CD14-positive monocyte (primary cell): Measurements from ENCODE around the gene RMND5B. TPM values are rescaled to one million over a fixed set of nuclear protein-coding genes. Genes with fewer than 3 reads are reported as not detected.
A peak's percentile ranks its signal among the peaks of the same experiment; 100 is the strongest.

ENCODE experiments used
- DNase-seq, 3 donors: peaks; one replicate each; pipeline ENCODE4 v3.0.0-alpha.2; 2011 to 2022
- H2AFZ ChIP-seq: 2 replicates; pipeline ENCODE4 v1.6.0; 2012; ENCODE audit warnings: mild to moderate bottlenecking, low read depth, low read length, inconsistent platforms; ENCODE audit not compliant: insufficient read depth, poor library complexity, severe bottlenecking
- H3K27ac ChIP-seq, 2 donors: 1 replicate in 1 of 2; 2 replicates in 1 of 2; pipeline ENCODE4 v1.5.1; 2012 to 2013; ENCODE audit warnings: low read length in 2 of 2, control low read depth in 1 of 2, inconsistent platforms in 1 of 2, low read depth in 1 of 2, mild to moderate bottlenecking in 1 of 2
- H3K27me3 ChIP-seq, 2 donors: one replicate each; pipeline versions ENCODE4 v1.6.0 to v1.6.1; 2011 to 2013; ENCODE audit warnings: low read length in 2 of 2; ENCODE audit not compliant: control insufficient read depth in 2 of 2, insufficient read depth in 2 of 2
- H3K36me3 ChIP-seq, 2 donors: replicated peaks in 1 of 2; 1 replicate in 1 of 2; 2 replicates in 1 of 2; pipeline versions ENCODE4 v1.5.1 to v1.6.1; 2012 to 2013; ENCODE audit warnings: low read length in 2 of 2, control low read depth in 1 of 2, inconsistent platforms in 1 of 2, mild to moderate bottlenecking in 1 of 2; ENCODE audit not compliant: insufficient read depth in 2 of 2, control insufficient read depth in 1 of 2
- H3K4me1 ChIP-seq, 2 donors: 1 replicate in 1 of 2; 2 replicates in 1 of 2; pipeline versions ENCODE4 v1.5.1 to v1.6.1; 2012 to 2013; ENCODE audit warnings: low read length in 2 of 2, control low read depth in 1 of 2, inconsistent platforms in 1 of 2, mild to moderate bottlenecking in 1 of 2, moderate library complexity in 1 of 2; ENCODE audit not compliant: insufficient read depth in 2 of 2, control insufficient read depth in 1 of 2
- H3K4me2 ChIP-seq: replicated peaks from 2 replicates; pipeline ENCODE3; 2012; ENCODE audit warnings: low read length, moderate library complexity, mild to moderate bottlenecking; ENCODE audit not compliant: poor library complexity, severe bottlenecking; ENCODE audit errors: extremely low read depth
- H3K4me3 ChIP-seq, 3 experiments: fragments of 200-600 bp in 1 of 3; sonication (generic) in 1 of 3; replicated peaks in 1 of 3; 1 replicate in 2 of 3; 2 replicates in 1 of 3; pipeline ENCODE4 v1.5.1; 2011 to 2013; ENCODE audit warnings: low read length in 3 of 3, mild to moderate bottlenecking in 3 of 3, control low read depth in 2 of 3, low read depth in 2 of 3, inconsistent platforms in 1 of 3, moderate library complexity in 1 of 3
- H3K79me2 ChIP-seq: 2 replicates; pipeline ENCODE4 v1.6.0; 2012; ENCODE audit warnings: mild to moderate bottlenecking, control low read depth, inconsistent platforms, low read length, moderate library complexity; ENCODE audit not compliant: insufficient read depth
- H3K9ac ChIP-seq: 2 replicates; pipeline ENCODE4 v1.6.0; 2017; ENCODE audit warnings: low read length, mild to moderate bottlenecking; ENCODE audit not compliant: insufficient read depth, poor library complexity, severe bottlenecking
- H3K9me3 ChIP-seq, 2 donors: replicated peaks in 1 of 2; 1 replicate in 1 of 2; 2 replicates in 1 of 2; pipeline versions ENCODE4 v1.5.1 to v1.6.1; 2012 to 2013; ENCODE audit warnings: low read length in 2 of 2, control low read depth in 1 of 2; ENCODE audit not compliant: control insufficient read depth in 1 of 2, insufficient read depth in 1 of 2
- H4K20me1 ChIP-seq: 2 replicates; pipeline ENCODE4 v1.6.0; 2012; ENCODE audit warnings: mild to moderate bottlenecking, low read length, control low read depth, moderate library complexity; ENCODE audit not compliant: insufficient read depth
- H3K27ac Mint-ChIP-seq, 7 donors: one replicate each; pipeline ENCODE4 v1.8.0; 2020; ENCODE audit warnings: mild to moderate bottlenecking in 7 of 7, mixed read lengths in 7 of 7, moderate library complexity in 6 of 7, inconsistent platforms in 2 of 7
- H3K27me3 Mint-ChIP-seq, 3 donors: one replicate each; pipeline ENCODE4 v1.8.0; 2021 to 2022; ENCODE audit warnings: low read depth in 3 of 3, mild to moderate bottlenecking in 3 of 3, mixed read lengths in 3 of 3, moderate library complexity in 3 of 3, inconsistent platforms in 1 of 3
- H3K36me3 Mint-ChIP-seq, 2 donors: one replicate each; pipeline ENCODE4 v1.8.0; 2020; ENCODE audit warnings: mixed read lengths in 2 of 2, inconsistent platforms in 1 of 2, mild to moderate bottlenecking in 1 of 2
- H3K4me1 Mint-ChIP-seq: one replicate; pipeline ENCODE4 v1.8.0; 2020; ENCODE audit warnings: mild to moderate bottlenecking, mixed read lengths
- H3K4me3 Mint-ChIP-seq, 2 donors: one replicate each; pipeline ENCODE4 v1.8.0; 2020; ENCODE audit warnings: mild to moderate bottlenecking in 2 of 2, mixed read lengths in 2 of 2, moderate library complexity in 1 of 2
- H3K9me3 Mint-ChIP-seq, 7 donors: one replicate each; pipeline ENCODE4 v1.8.0; 2020 to 2022; ENCODE audit warnings: mixed read lengths in 7 of 7, mild to moderate bottlenecking in 6 of 7, moderate library complexity in 6 of 7, inconsistent platforms in 2 of 7
- CTCF ChIP-seq: fragments of 200-600 bp; IDR thresholded peaks from one replicate; pipeline ENCODE4 v1.8.0; 2022; ENCODE audit warnings: antibody characterized with exemption, mild to moderate bottlenecking
- WGBS: methylation state at CpG from one replicate; pipeline ENCODE4 v1.1.5; 2013; ENCODE audit warnings: missing lambda C conversion rate; ENCODE audit not compliant: insufficient coverage; 5-methylcytosine and 5-hydroxymethylcytosine counted together
- intact Hi-C, 2 donors: fragments of 100-400 bp; cut with micrococcal nuclease; formaldehyde crosslinking; loops; one replicate each; pipeline versions ENCODE4 v1.15.0 to v1.15.1; 2023
- polyA plus RNA-seq, 3 donors: library from polyadenylated mRNA; depleted of rRNA in 1 of 3; unstranded in 2 of 3; stranded (reverse) in 1 of 3; fragments of 300-500 nt in 2 of 3; fragments of >200 nt in 1 of 3; fragmentation: Illumina TruSeq in 2 of 3; gene quantifications; 1 replicate in 2 of 3; 2 replicates in 1 of 3; pipeline ENCODE4 v1.2.3, GENCODE V29; 2012 to 2021

Gene RMND5B
- polyA plus RNA-seq, 3 donors = 20.9 to 27.4 (median 23.9) TPM

GRCh38 chr5:178122346-178122745, 8.5 kb upstream of the RMND5B start:
- Histone ChIP-seq H3K4me3 (no peak overlapping the region), H2AFZ (no peak overlapping the region), H3K4me2 (no peak overlapping the region), H3K9ac (no peak overlapping the region), H3K4me1 (no peaks in the 10 kb centered on the region), H3K27me3 (peaks cover 0 to 21% of the 10 kb centered on the region in 2 donors), H4K20me1 (no peaks in the 10 kb centered on the region), H3K27ac (no peak overlapping the region), H3K79me2 (no peaks in the 10 kb centered on the region), H3K9me3 (no peaks in the 10 kb centered on the region), H3K36me3 (no peaks in the 10 kb centered on the region)
- Mint-ChIP-seq H3K4me1 (peaks cover 8% of the 10 kb centered on the region), H3K36me3 (no peaks in the 10 kb centered on the region), H3K9me3 (peaks cover 0 to 2% (median 0%) of the 10 kb centered on the region in 7 donors), H3K27me3 (peaks cover 18 to 38% (median 20%) of the 10 kb centered on the region in 3 donors), H3K27ac (no peak overlapping the region), H3K4me3 (no peak overlapping the region)
- no peak for TF ChIP-seq CTCF
- no peak for DNase-seq
- intact Hi-C loops = no loop called here
- WGBS = 100% methylated on average over 3 of the region's 5 CpGs

- Mint-ChIP-seq H3K4me3 (no peak overlapping the region), H3K4me1 (peaks cover 8% of the 10 kb centered on the region), H3K36me3 (no peaks in the 10 kb centered on the region), H3K9me3 (peaks cover 0 to 2% (median 0%) of the 10 kb centered on the region in 7 donors), H3K27me3 (peaks cover 12 to 34% (median 12%) of the 10 kb centered on the region in 3 donors), H3K27ac (peak overlapping the region in 1 of 7 donors; percentile 33)
- Histone ChIP-seq H3K27ac (no peak overlapping the region), H3K79me2 (no peaks in the 10 kb centered on the region), H4K20me1 (no peaks in the 10 kb centered on the region), H3K9me3 (no peaks in the 10 kb centered on the region), H2AFZ (no peak overlapping the region), H3K9ac (no peak overlapping the region), H3K4me1 (no peaks in the 10 kb centered on the region), H3K4me2 (no peak overlapping the region), H3K27me3 (peaks cover 0 to 15% of the 10 kb centered on the region in 2 donors), H3K4me3 (no peak overlapping the region), H3K36me3 (no peaks in the 10 kb centered on the region)
- DNase-seq = no peak
- TF ChIP-seq CTCF = no peak
- intact Hi-C loops = no loop called here
- 94% methylated on average over 8 of the region's 13 CpGs for WGBS
Observed at GRCh38 chr5:178123094-178123965, 7.5 kb upstream of the RMND5B start.
